Measurements from ENCODE around the gene FLT3.

- TF ChIP-seq SETDB1 (IDR thresholded peaks at IDR 0.05; ENCODE audit: insufficient read length, low read length) (no peak), ZNF677 (tag by site-specific recombination; IDR thresholded peaks at IDR 0.05) (no peak)
These were observed 98.4 kb downstream of the FLT3 start for GRCh38 chr13:28001837-28002473.
